GM15510 (cell line): Measurements from ENCODE around the gene OR10A6.

ENCODE experiments used
- POLR2A ChIP-seq: IDR thresholded peaks from 3 replicates; pipeline ENCODE4 v1.6.1; 2011; ENCODE audit warnings: borderline replicate concordance; ENCODE audit not compliant: insufficient read length; ENCODE audit errors: extremely low read depth

OR10A6 gene, protein sequence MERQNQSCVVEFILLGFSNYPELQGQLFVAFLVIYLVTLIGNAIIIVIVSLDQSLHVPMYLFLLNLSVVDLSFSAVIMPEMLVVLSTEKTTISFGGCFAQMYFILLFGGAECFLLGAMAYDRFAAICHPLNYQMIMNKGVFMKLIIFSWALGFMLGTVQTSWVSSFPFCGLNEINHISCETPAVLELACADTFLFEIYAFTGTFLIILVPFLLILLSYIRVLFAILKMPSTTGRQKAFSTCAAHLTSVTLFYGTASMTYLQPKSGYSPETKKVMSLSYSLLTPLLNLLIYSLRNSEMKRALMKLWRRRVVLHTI

DNA sequence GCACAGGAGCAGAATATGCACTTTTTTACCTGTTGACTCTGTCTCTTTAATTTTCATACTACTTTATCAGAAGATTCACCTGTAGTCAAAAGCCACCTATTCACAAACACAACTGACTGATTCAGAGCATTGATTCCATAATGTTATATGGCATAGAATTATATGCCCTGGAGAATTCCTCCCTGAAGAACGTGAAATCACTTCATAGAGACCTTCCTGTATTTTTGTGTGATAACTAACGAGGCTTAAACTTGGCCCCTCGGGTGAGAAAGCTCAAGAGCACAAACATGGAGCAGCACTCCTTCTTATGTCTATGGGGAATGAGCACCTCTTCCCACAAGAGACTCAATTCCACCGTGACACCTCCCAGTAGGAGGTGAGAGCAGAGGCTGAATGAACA lies at the start of gene OR10A6:
Gene OR10A6 (minus strand): TSS at position 101 of the 400 bp plus-strand sequence. CDS start 2,606 bp downstream, outside the sequence.
- no peak for TF ChIP-seq POLR2A

DNA sequence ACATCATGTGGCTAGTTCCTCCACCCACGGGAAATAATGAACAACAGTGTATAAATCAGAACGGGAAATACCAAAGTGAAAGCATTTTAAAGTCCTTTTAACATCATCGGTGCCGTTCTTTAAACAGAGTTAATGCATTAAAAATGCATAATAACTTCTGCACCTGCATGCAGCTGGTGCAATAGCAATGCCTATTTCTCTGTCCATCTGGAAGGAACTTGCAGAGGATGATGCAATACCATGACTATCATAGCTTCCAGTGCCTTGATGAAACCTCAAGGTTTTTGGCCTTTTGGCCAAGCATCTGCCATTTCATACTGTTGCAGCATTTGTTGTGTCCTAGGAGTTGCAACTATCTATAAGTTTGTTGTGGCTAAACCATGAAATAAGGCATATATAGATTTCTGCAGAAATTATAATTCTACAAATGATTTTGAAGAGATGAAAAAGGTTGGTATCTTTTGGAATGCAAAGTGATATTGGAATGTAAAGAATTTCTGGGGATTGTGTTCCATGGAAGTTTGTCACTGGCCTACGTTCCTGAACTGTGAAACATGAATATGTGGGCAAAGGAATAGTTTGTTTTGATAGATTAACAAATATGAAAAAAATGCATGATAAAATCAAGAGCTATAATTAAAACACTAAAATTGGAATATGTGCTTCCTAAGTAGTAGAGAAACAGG lies 46.3 kb upstream of the OR10A6 start:
- TF ChIP-seq POLR2A, result no peak

DNA sequence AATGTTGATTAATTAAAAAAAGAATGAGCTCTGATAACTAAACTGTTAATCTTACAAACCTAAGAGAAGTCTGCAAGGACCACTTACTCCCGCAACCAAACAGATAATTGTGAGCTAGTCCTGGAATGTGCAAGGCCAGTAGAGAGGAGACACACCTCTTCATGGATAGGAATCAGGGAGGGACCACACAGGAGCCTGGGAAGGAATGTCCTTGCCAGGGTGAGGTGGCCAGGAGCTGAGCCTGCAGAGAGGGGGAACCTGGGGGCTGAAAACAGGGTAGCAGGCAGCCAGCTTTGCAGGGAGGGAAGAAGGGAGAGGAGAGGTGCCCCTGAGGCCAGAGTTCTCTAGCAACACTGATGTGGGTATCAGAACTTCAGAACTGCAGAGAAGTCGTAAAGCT lies 43.6 kb upstream of the OR10A6 start:
- no peak for TF ChIP-seq POLR2A

DNA sequence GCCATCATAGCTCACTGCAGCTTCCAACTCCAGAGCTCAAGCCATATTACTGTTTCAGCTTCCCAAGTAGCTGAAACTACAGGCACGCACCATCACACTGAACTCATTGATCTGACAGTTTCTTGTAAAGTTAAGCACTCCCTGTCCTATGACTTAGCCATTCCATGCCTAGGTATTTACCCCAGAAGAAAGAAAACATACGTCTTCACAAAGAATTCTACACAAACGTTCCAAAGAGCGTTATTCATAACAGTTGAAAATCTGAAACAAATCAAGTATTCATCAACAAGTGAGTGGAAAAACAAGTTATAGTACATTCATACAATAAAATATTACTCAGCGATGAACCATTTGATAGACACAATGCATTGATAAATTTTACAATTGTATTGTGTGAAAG lies 41.9 kb upstream of the OR10A6 start:
- no peak for TF ChIP-seq POLR2A

GRCh38 chr11:7971846-7972245 lies 40.8 kb upstream of the OR10A6 start:
- TF ChIP-seq POLR2A, result no peak

DNA sequence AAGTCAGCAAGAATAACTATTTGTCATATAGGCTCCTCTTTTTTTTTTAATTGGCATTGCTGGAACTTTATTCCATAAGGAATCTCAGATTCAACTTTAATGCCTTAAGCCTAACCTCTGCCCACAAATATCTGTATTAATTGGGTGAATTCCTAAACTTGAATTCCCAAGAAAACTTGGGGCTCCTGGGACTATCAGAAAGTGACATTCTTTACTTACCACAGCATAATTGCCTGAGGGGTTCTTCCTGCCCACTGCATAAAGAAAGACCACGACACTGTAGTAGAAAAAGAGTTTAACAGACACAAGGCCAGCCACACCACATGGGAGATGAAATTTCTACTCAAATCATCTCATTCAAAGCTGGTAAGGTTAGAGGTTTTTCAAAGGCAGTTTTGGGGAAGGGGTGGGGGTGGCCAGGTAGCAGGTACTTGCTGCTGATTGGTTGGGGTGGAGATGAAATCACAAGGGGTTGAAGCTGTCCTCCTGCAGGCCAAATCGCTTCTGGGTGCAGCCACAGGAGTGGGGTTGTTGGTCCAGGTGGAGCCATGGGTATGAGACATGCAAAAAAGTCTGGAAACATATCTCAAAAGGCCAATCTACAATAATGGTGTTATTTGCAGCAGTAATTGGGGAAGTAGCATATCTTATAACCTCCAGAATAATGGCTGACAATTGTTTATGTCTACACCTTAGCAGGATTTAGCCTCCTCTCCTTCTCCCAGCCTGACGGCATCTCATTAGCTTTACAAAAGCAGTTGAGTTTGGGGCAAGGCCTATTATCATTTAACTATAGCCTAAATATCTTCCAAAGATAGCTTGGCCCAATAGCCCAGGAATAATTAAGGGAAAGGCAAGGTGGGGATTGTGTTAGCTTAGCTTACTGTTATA lies 38.9 kb upstream of the OR10A6 start:
- no peak for TF ChIP-seq POLR2A

GRCh38 chr11:7968686-7969085 lies 37.6 kb upstream of the OR10A6 start:
- no peak for TF ChIP-seq POLR2A

DNA sequence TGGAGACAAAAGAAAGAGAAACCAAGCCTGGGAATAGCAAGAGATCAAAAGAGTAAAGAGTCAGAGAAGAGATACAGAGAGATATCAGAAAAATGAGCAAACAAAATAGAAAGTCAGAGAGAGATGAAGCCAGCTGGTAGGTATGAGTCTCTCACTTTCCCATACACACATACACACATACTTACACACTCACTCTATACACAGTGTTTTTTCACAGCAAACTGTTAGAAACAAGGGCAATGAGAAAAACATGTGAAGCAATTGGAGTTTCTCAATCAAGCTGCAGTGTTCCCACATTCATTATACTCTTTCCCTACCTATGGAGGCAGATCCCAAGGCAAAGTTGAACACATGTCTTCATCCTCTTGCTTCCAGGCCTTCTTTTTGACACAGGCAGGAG lies 36.8 kb upstream of the OR10A6 start:
- TF ChIP-seq POLR2A, result no peak

GRCh38 chr11:7967097-7967496 lies 36.0 kb upstream of the OR10A6 start:
- TF ChIP-seq POLR2A, result no peak

- TF ChIP-seq POLR2A, result no peak
Measured at GRCh38 chr11:7965386-7965785, 34.3 kb upstream of the OR10A6 start, which contains the start of gene NLRP10. NLRP10 (minus strand) TSS chr11:7965447; CDS start chr11:7963495, 1,952 bp downstream.

GRCh38 chr11:7964873-7965272 lies 33.8 kb upstream of the OR10A6 start:
- no peak for TF ChIP-seq POLR2A

- no peak for TF ChIP-seq POLR2A
Measured at GRCh38 chr11:7964261-7964660, 33.2 kb upstream of the OR10A6 start.

DNA sequence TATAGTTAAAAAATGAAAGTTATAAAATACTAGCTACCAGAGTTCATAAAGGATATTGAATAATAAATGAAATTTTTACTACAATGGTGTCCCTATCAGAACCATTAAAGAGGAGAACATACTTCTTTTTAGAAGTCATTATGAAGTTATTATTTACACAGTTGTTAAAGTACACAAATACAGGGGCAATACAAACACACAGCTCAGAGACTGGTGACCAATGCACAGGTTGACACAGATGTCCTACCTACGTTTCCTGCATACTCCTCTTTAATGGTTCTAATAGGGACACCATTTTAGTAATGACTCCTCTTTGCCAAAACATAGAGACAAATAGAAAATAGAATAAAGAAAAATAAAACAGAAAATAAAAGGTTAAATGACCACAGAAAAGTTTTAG lies 24.1 kb upstream of the OR10A6 start:
- no peak for TF ChIP-seq POLR2A

DNA sequence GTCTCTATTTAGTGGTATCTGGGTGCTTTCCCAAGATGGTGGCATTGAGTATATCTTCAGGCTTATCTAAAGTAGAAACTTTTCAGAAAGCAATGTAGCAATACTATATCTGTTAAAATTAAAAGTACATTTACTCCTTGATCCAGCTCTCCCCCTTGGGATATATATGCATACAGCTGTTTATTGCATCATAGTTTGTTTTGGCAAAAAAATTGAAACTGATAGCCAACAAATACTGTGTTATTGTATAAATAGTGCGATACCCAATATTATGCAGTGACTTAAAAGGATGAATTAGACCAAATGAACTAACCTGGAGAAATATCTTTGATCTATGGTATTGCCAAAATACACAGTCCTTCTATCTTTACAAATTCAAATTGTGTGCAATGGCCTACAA lies 18.9 kb upstream of the OR10A6 start:
- TF ChIP-seq POLR2A, result no peak

GRCh38 chr11:7944123-7944522 lies 13.1 kb upstream of the OR10A6 start:
- no peak for TF ChIP-seq POLR2A
